OCI-M2 (cell line): ENCODE measurements around the gene KRR1.

Source experiments
- DNase-seq: peaks from one replicate; lab custom pipeline; 2025; ENCODE audit not compliant: unreplicated experiment; lab: John Stamatoyannopoulos, UW

Gene KRR1

DNA sequence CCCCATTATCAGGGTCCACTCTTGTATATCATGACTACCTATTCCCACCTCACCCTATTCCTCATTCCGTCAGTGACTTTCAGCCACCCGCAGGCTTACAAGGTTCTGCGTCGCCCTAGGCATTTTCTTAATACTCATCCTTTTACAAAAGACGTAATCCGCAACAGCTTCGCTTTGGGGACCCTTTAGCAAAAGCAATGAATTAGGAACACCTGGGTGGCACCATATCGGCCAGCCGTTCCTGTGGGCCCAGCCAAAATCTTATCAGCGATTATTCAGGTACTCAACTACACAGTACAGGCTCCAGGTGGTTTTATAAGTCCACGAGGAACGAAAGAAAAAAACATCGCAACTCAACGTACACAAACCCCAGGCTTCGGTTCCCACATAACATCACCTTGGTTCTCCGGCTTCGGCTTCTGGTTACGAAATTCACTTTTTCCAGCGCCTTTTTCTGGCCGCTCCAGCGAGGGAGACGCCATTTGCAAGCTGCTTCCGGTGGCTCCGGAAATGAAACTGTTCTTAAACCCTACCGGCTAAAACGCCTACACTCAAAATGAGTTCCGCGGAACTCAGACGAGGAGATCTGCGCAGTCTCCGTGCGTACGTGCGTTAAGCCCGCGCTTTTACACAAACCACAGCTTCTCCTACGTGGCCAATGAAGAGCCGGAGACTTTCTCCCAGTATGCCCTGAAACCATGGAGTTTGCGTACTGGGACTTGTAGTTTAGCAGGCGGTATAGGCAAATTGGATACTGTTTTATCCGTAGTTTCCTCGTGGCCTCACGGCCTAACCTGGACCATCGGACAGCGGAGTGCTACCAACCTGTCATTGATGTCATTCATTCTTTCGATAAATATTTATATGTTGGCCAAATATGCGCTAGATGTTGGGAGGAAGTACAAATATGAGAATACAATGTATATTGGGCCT lies at the start of gene KRR1:
KRR1 (minus strand) TSS at position 494 of the 933 bp plus-strand sequence; CDS start at position 482, 12 bp downstream.
- peak; percentile 74 for DNase-seq

DNA sequence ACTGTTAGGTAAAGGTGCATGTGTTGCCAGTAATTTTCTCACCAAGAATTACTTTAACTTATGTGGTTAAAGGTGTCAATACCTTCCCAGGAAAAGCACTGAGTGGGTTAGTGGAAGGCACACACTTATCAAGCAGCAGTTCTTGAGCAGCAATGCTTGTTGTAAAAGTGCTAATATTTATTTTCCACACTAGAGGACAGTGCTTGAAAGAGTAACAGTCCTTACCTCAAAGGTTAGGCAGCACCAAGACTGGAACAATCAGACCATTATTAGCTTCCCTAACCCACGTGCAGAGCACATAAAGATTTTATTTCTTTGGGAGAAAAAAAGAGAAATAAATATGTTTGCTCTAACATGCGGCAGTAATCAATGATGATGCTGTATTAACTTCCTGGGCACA lies 48.8 kb upstream of the KRR1 start:
- DNase-seq, result no peak

DNA sequence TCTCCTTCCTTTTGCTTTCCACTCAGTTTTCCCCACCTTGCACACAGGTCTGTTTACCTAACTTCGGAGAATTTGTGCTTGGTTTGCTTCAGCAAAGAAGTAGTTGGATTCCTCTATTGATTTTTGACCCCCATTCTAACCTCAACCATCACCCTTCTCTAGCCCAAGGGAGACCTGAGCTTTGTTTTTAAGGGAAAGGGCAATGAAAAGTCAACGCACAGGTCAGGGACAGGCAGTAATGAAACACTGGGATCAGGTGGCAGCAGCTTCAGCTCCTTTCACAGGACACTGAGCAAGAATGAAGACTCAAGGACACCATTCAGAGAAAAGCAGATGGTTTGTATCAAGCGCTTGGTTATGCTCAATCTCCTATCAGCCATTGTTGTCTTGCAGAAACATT lies 46.9 kb upstream of the KRR1 start:
- DNase-seq, result no peak

DNA sequence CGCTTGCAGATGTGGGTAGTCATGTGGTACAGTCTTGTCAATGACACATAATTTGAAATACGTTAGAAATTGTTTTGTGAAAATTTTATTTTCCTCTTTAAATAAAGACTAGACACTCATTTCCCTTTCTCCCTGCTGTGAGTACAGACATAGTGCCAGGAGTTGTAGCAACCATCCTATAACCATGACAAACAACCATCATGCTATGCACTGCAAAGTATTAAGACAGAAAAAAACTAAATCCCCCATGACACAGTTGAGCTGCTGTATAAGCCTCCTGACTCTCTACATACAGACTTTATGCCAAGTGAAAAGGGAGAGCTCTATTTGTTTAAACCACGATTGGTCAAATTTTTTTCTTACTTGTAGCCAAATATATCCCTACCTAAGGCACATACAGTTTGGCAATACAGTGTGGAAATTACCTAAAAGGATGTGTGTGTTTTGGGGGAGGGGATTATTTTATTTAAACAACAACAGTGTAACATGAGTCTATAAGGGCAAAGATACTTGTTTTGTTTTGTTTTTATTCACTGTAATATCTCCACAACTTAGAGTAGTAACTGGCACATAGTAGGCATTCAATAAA lies 45.0 kb upstream of the KRR1 start:
- DNase-seq, result no peak

DNA sequence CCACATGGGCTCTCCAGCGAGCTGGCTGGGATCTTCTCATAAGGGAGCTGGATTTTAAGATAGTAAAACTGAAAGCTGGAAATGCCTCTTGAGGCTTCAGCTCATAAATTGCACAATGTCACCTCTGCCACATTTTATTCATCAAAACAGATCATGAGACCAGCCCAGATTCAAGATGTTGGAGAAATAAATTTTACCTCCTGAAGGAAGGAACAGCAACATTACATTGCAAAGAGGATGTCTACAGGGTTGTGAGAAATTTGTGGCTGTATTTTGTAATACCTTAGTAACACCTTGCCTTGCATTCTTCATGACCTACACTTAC lies 43.1 kb upstream of the KRR1 start:
- DNase-seq, result no peak

DNA sequence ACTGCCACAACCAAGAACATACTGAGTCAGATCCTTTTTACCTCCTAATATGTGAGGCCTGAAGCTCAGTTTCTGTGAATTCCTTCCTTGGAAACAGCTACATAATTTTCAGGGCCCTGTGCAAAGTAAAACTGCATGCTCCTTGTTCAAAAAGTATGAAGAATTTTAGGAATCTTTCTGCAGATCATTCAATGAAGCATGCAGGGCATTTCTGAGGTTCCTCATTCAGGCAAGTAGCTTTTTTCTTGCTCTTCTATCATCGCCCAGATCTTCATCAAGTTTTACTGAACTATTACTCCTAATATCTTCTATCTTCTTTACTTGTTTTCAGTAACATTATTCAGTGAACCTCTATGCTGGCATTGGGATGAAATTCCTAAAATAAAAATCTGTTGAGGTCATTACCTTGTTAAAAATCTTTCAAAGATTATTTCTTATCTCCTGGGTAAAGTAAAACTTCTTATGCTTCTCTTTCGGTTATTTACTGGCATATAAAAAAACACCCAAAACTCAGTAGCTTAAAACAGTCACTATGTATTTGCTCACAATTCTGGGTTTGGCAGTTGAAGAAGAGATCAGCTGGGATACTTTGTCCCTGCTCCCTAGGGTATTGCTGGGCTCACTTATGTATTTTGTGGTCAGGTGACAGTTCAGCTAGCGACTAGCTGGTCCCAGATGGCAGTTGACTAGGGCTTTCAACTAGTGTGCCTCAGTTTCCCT lies 42.6 kb upstream of the KRR1 start:
- DNase-seq, result no peak

DNA sequence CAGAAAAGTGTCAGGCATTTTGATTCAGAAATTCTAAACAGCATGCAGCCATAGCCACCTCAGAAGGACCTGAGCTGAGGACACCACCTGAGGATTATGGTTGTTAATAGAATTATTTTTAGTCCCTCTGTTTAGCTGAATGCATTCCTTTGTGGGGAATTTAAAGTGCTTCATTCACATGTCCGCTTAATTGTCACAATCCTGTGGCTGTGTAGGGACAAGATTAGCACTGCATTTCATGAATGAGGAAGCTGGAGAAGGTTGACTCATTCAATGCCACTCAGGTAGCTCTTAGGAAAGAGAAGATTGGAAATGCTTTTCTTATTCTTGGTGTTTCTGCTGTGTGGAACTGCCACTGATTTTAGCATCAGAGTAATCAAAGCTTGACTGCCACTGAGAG lies 42.0 kb upstream of the KRR1 start:
- no peak for DNase-seq

DNA sequence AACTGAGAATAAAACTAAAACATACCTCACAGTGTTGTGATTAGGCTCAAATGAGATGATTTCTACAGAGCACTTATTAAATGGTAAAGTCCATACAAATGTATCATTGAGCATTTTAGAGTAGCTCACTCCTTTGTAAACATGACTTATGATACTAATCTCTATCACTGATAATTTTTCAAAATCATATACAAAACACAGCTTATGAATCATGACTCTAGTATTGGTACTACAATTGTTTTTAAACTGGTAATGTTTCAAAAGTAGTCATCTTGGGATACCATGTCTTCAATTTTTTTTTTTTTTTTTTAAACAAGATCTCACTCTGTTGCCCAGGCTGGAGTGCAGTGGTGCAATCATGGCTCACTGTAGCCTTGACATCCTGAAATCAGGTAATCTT lies 40.1 kb upstream of the KRR1 start:
- no peak for DNase-seq

DNA sequence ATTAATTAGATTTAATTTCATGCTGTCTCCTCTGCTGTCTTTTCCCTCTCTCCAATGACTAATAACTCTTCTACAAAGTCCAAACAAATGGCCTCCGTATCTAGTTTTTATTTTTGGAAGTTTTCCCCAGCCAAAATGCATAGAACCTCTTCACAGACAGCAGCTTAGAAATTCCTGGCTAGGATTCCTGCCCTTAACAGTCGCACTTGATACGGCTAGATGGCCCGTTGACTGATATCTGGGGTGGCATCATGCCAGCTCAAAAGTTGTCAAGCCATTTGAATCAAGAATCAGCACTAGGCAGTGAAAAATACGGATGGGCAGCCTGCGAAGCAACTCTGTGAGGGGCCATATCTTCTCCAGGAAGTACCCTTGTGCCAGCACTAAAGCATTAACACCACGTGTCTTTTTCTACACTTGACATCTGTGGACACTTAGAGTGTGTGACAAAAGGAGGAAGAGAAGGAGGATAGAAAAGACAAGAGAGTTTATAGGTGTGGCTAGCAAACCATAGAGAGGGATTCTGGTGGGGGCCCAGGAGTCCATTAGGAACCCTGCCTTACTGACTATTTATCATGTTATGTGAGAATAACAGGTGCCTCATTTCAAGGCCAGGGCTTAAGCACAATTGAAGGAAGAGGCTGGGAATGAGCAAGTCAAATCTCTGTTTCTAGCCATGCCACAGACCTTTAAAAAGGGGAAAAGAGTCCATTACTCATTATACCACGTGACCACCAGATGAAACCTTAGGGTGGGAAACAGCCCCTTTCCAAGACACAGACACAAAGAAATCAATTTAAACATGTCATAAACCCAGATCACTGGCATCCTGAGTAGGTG lies 39.2 kb upstream of the KRR1 start:
- no peak for DNase-seq

DNA sequence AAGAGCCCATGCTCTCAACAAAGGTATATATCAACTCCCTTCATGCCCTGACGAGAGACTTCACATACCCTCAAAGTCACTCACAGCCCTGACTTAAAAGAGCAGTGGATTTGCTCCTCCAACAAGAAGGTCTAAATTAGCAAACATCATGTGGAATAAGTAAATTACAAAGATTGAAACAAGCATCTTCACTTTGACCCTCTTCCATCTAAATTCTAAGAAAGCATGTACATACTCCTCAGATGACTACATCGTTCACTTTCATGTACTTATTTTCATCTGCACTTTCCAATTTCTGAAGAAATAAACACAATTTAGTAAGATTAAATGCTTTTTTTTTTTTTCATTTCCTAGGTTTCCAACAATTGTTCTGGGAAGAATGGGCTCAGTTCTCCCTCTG lies 38.6 kb upstream of the KRR1 start:
- no peak for DNase-seq

DNA sequence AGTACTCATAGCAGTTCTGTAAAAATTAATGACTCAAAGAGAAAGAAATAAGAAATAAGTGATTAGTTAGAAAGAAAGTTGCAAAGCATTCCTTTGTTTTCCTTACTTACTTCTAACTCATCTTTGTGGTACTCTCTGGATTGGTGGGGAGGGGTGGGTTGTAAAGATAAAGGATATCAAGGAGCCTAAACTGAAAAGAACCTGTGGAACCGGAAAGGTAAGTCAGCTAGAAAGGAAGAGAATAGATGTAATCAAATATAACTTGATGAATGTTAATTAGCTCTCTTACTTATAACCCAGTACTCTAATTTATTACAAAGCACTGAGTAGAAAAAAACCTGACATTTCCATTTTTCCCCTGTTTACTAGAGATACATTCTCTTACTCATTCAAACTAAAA lies 37.5 kb upstream of the KRR1 start:
- DNase-seq, result no peak

DNA sequence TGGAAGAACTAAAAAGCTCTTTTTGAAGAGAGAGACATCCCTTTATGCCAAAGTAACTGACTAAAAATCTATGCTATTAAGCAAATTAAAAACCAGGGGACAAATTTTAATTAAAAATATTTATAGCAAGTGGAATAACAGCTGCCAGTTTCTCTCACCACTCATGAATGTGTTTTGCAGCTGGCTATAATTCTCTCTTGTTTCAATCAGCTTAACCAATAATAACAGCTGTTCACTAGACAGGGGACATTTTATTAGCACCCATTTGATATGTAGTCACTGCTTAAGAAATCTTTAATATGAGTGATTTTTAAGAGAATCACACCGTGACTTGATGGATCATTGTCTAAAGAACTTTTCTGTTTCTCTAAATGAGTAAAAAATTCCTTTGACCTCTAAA lies 34.2 kb upstream of the KRR1 start:
- no peak for DNase-seq

DNA sequence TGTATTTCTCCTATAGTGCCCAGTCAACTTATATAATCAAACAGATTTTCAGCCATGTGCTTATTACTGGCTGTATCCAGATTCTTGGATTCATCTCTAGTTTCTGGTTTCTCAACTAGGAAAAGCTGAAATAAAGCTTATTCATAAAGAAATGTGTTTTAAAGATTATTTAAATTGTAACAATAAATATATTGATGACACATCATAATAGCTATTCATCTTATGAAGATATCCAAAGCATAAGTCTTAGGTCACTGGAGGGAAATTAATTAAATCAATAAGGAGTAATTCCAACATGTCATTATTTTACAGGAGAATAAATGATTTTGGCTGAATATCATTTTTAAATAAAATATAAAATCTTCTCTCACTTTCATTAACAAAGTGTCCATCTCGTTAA lies 32.1 kb upstream of the KRR1 start:
- DNase-seq, result no peak

DNA sequence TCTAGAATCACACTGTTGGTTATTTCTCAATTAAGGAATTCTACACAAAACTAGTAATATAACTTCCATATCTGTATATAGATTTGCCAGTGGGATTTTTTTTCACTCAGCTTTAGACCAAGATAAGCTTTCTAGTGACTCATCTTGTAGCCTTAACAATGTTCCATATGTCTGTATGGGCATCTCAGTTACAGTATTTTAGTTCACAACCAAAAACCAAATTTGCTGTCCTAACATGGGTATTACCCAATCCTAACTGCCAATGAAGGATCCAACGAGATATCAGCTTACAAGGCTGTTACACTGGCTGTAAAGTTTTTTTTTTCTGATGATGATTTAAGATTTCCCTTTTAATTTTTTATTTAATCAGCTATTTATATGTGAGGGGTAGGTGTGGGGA lies 31.5 kb upstream of the KRR1 start:
- no peak for DNase-seq

DNA sequence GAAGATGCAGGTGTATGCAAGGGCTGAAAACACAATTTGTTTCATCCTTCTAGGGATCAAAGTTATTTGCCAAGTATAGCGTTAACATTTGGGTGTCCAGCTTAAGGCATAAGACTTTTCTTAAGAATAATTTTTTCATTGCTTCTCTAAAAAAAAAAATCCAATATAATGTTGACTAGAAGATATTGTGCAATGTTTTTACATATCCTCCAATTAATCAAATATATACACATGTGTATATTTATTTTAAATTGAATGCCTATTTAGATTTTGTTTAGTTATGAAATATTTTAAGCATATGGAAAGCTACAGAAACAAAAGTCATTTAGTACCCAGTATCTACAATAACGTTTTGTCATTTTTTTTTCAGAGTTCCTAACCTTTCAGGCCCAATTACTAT lies 28.5 kb upstream of the KRR1 start:
- DNase-seq, result no peak

DNA sequence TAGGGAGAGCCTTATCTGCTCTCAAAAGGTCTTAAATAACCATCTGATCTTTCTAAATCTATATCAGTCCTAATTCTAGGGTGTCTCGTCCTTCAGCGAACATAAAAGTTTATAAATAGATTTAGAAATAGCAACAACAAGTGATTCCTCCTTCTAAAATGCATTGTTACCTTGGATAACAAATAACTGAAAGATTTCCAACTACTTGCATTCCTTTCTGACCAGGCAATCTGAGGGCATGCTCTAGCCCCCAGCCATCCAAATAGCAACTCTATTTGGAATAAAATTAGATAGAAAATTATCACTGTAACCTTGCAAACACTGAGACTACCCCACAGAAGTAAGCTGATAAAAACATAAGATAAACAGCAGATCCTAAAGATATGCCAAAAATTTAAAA lies 21.8 kb upstream of the KRR1 start:
- no peak for DNase-seq

DNA sequence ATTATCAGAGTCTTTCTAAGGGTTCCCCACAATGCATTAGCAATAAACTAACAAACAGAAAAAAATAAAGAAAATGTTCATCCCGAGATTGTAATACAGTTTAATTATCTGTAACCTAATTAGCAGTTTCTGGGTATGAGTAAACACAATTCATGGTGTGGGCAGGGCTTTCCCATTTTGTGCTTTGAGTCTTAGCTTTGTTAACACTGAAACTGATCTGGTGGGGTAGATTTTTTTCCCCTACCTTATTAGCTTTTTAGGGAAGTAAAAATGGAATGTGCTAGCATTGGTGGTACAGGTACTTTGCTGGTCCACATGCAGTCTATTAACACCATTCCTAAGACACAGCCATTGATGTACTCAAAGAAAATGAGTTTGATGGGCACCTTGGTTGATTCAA lies 18.4 kb upstream of the KRR1 start:
- DNase-seq, result no peak

DNA sequence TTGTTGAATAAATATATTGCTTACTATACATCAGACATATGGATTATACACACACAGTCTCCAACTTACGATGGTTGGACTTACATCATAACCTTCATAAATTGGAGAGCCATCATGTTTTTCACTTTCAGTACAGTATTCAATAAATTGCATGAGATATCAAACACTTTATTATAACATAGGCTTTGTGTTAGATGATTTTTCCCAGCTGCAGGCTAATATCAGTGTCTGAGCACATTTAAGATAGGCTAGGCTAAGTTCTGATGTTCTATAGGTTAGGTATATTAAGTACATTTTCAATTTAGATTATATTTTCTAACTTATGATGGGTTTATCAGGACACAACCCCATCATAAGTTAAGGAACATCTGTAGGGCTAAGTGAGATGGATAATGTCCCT lies 17.9 kb upstream of the KRR1 start:
- DNase-seq, result no peak

DNA sequence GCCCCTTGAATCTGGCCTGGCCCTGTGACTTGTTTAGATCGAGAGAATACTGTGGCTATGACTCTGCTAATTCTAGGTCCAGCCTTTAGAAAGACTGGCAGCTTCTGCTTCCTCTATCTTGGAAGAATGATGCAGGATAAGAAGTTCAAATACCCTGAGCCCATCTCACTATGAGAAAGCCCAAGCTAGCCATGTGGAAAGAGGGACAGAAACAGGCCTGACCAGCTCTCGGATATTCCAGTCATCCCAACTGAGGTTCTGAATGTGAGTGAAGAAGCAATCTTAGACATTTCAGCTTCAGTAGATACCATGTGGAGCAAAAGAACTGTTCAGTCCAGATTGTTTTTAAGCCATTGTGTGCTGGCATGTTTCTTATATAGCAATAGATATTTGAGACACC lies 17.3 kb upstream of the KRR1 start:
- DNase-seq, result no peak

DNA sequence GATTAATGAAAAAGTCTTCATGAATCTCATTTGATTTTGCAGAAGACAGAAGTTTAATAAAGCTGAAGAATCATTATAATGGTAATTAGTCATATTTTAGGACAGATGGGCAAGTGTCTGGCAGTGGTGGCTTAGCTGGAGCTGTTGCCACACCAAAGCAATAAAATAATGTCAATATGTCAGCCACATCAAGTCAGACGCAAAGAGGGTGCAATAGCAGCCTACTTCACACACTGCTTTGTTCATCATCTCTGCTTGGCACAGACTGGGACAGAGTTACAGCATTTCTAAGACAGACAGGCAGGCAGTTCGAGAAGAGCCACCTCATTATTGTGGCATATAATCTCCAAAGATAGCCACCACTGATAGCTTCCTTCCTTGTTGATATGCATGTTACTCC lies 16.9 kb upstream of the KRR1 start:
- DNase-seq, result no peak
